BLaER1 (cell line): ENCODE data around the gene TMED10.

Experiments
- H3K27ac ChIP-seq: shearing (Covaris generic); formaldehyde crosslinking; 2 replicates; pipeline ENCODE4 v1.8.1; 2022
- H3K27me3 ChIP-seq: shearing (Covaris generic); formaldehyde crosslinking; 2 replicates; pipeline ENCODE4 v1.8.1; 2022
- H3K36me3 ChIP-seq: shearing (Covaris generic); formaldehyde crosslinking; 2 replicates; pipeline ENCODE4 v1.8.1; 2022
- H3K4me1 ChIP-seq: shearing (Covaris generic); formaldehyde crosslinking; 2 replicates; pipeline ENCODE4 v1.8.1; 2022
- H3K4me2 ChIP-seq: shearing (Covaris generic); formaldehyde crosslinking; 2 replicates; pipeline ENCODE4 v1.8.1; 2022
- H3K4me3 ChIP-seq: shearing (Covaris generic); formaldehyde crosslinking; 2 replicates; pipeline ENCODE4 v1.8.1; 2022
- H3K9ac ChIP-seq: shearing (Covaris generic); formaldehyde crosslinking; 2 replicates; pipeline ENCODE4 v1.8.1; 2022
- H3K9me3 ChIP-seq: shearing (Covaris generic); formaldehyde crosslinking; 2 replicates; pipeline ENCODE4 v1.8.1; 2022
- H4K20me1 ChIP-seq: shearing (Covaris generic); formaldehyde crosslinking; 2 replicates; pipeline ENCODE4 v1.8.1; 2022
- Cebpa-rat ChIP-seq: shearing (Covaris generic); IDR thresholded peaks from 2 replicates; pipeline ENCODE4 v1.8.1; 2022

Gene TMED10

DNA sequence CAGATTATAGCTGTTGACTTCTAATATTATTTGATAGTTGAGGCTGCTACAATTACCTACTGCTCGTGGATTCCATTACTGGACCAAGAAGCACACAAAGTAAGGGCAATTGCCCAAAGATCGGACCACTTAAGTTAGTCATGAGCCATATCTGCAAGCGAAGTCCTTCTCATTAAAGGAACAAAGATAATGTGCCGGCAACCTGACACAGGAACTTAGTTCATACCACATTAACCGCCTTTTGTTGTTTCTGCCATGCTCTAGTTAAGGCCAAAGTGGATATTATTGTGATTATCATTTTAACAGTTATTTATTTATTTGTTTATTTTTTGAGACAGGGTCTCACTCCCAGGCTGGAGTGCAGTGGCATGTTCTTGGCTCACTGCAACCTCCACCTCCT, 38.1 kb upstream of the TMED10 start:
- H3K36me3 ChIP-seq: no peaks in the 10 kb centered on the region
- no peak overlapping the region for H3K27ac ChIP-seq
- H3K4me3 ChIP-seq: no peak overlapping the region
- no peak overlapping the region for H3K4me2 ChIP-seq
- no peak overlapping the region for H3K9ac ChIP-seq
- no peaks in the 10 kb centered on the region for H4K20me1 ChIP-seq
- H3K4me1 ChIP-seq: peaks cover 33% of the 10 kb centered on the region
- H3K9me3 ChIP-seq: no peaks in the 10 kb centered on the region
- H3K27me3 ChIP-seq: no peaks in the 10 kb centered on the region
- no peak for TF ChIP-seq Cebpa-rat

DNA sequence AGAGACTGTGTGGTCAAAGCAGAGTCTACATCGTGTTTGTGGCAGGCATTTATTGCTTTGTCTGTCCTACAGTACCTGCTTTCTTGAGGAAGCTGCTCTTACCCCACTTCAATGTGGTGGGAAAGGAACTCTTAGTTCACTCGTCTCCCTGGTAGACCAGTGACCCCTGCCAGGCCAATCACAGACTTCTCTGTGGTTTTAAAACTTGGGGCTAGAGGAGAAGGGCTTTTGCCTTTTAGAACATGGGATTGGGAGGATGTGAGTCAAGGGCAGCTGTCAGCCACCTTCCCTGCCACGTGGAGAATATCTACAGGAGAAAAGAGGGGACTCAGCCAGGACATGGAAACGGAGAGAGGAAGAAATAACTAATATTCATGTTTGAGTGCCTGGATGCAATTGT, 36.8 kb upstream of the TMED10 start:
- no peak for TF ChIP-seq Cebpa-rat
- H3K9ac ChIP-seq: no peak overlapping the region
- H3K4me3 ChIP-seq: no peak overlapping the region
- peaks cover 33% of the 10 kb centered on the region for H3K4me1 ChIP-seq
- H4K20me1 ChIP-seq: no peaks in the 10 kb centered on the region
- no peaks in the 10 kb centered on the region for H3K27me3 ChIP-seq
- H3K27ac ChIP-seq: no peak overlapping the region
- no peaks in the 10 kb centered on the region for H3K36me3 ChIP-seq
- H3K4me2 ChIP-seq: no peak overlapping the region
- no peaks in the 10 kb centered on the region for H3K9me3 ChIP-seq

DNA sequence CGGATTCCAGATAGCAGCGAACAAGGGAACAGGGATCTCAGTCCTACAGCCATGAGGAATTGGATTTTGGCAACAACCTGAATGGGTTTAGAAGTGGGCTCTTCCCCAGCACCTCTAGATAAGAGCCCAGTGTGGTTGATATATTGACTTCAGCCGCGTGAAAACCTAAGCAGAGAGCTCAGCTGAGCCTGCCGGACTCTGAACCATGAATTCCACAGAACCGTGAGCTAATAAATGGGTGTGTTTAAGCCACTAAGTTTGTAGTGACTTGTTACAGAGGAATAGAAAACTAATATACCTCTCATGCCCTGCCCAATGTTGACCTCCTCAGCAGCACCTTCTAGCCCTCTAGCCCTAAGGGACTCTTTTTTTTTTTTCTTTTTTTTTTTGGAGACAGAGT, 32.4 kb upstream of the TMED10 start:
- Histone ChIP-seq H3K27me3 (no peaks in the 10 kb centered on the region), H3K9ac (no peak overlapping the region), H3K36me3 (no peaks in the 10 kb centered on the region), H3K4me3 (no peak overlapping the region), H3K4me2 (no peak overlapping the region), H3K27ac (peak overlapping the region; percentile 30; the same call in 1 of the 2 replicates), H4K20me1 (no peaks in the 10 kb centered on the region), H3K9me3 (no peaks in the 10 kb centered on the region), H3K4me1 (peaks cover 28% of the 10 kb centered on the region)
- no peak for TF ChIP-seq Cebpa-rat

DNA sequence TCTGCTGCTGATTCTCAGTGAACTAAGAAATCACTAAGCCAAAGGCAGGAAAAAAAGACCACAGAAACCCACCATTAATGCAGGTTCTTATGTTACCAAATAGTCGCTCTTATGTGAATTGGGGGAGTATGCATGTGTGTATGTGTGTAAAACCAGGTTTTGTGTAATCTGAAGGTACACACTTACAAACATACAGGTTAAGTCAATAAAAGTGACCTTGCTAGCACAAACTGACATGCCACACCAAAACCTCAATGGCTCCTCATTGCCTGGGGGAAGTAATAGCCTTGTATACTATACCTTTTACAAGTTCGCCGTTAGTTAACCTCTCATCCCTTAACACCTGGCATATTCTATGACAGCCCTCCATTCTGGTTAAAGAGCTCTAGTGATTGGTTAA, 29.8 kb upstream of the TMED10 start:
- Histone ChIP-seq H3K9ac (no peak overlapping the region), H4K20me1 (no peaks in the 10 kb centered on the region), H3K9me3 (no peaks in the 10 kb centered on the region), H3K27me3 (no peaks in the 10 kb centered on the region), H3K27ac (no peak overlapping the region), H3K4me1 (peaks cover 15% of the 10 kb centered on the region), H3K4me2 (no peak overlapping the region), H3K4me3 (no peak overlapping the region), H3K36me3 (no peaks in the 10 kb centered on the region)
- no peak for TF ChIP-seq Cebpa-rat

DNA sequence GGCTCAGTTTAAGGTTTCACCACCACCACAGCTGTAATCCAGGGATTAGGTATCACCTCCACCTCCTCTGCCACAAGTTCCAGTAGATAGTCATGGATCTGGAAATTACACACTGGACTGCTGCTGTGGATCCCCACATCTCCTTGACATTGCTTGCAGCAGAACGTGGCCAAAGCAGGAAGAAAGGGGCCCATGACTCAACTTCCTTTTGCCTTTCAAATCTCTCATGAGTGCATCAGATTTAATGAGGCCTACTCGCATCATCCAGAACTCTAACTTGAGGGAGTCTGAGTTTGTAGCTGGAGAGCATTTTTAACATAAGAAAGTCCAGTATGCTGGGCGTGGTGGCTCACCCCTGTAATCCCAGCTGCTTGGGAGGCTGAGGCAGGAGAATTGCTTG, 29.2 kb upstream of the TMED10 start:
- Histone ChIP-seq H3K9ac (no peak overlapping the region), H3K4me1 (peaks cover 9% of the 10 kb centered on the region), H4K20me1 (no peaks in the 10 kb centered on the region), H3K27me3 (no peaks in the 10 kb centered on the region), H3K36me3 (no peaks in the 10 kb centered on the region), H3K4me3 (no peak overlapping the region), H3K4me2 (peak overlapping the region; percentile 17), H3K27ac (no peak overlapping the region), H3K9me3 (no peaks in the 10 kb centered on the region)
- no peak for TF ChIP-seq Cebpa-rat

DNA sequence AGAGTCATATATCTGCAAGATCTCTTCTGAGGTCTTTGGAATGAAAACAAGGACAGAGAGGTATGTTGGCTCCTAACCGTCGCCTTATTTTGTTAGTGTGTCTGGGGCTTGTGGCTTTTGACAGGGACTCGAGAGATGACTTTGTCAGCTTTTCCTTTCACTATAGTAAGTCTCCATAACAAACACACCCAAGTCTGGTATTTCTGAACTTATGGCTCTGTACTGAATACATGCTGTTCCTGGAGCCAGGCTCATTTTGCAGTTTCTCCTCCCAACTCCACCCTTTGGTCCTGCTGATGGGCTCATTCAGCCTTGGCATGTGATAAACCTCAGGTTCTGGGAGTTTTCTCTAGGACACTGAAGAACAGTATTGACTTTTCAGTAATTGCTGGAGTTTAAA, 27.7 kb upstream of the TMED10 start:
- Histone ChIP-seq H3K4me1 (0 out of 2 replicates have a peak, but pooled peaks cover 6% of the 10 kb centered on the region), H3K9ac (no peak overlapping the region), H4K20me1 (no peaks in the 10 kb centered on the region), H3K27me3 (no peaks in the 10 kb centered on the region), H3K4me3 (no peak overlapping the region), H3K9me3 (no peaks in the 10 kb centered on the region), H3K36me3 (no peaks in the 10 kb centered on the region), H3K27ac (no peak overlapping the region), H3K4me2 (no peak overlapping the region)
- TF ChIP-seq Cebpa-rat: no peak

DNA sequence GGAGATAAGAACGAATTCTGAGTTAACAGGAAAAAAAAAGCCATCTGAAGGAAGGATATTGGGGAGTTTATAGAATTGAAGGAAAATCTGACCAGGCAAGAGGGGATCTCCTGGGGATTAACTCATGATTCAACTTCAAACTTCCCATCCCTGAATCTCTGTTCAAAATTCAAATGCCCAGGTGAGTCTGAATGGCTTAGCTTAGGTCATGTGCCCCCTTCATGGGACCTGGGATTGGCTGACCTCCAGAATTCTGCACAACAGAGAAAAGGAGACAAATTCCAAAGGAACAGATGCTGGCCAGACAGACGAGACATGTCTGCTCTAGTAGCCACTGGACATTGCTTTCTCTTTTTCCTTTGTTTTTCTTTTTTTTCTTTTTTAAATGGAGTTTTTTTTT, 26.2 kb upstream of the TMED10 start:
- H3K9ac ChIP-seq: no peak overlapping the region
- H3K4me2 ChIP-seq: no peak overlapping the region
- no peak overlapping the region for H3K27ac ChIP-seq
- no peaks in the 10 kb centered on the region for H4K20me1 ChIP-seq
- H3K4me3 ChIP-seq: no peak overlapping the region
- H3K36me3 ChIP-seq: no peaks in the 10 kb centered on the region
- no peaks in the 10 kb centered on the region for H3K9me3 ChIP-seq
- H3K4me1 ChIP-seq: peaks cover 17% of the 10 kb centered on the region
- no peak for TF ChIP-seq Cebpa-rat
- no peaks in the 10 kb centered on the region for H3K27me3 ChIP-seq

DNA sequence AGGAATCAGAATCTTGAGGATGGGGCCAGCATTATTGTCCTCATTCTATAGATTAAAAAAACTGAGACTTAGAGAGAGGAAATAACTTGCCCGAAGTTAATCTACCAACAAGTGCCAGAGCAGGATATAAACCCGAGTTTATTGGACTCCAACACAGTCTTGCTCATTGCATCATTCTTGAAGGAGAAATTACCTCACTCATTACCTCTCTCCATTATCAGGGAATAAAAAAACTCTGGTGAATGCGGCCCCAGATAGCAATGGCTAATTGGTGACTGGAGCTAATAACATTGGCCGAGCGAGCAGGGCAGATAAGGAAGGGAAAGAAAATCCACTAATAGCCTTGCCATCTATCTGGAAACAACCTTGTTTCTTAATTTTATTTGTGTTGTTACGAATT, 24.7 kb upstream of the TMED10 start:
- no peak for TF ChIP-seq Cebpa-rat
- H3K4me3 ChIP-seq: no peak overlapping the region

DNA sequence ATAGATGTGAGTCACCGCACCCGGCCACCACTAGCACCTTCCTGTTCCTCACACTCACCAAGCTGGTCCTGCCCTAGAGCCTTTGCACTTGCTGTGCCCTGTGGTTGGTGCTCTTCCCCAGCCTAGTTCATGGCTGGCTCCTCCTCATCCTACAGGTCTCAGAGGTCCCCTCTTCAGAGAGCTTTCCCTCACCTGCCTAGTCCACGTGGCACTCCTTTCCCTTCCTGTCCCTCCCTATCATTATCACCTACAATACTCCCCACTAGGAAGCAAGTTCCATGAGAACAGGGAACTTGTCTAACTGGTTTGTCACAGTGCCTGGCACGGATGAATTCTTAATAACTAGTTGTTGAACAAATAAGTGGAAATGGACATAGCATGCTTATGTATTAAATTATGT, 24.0 kb upstream of the TMED10 start:
- Histone ChIP-seq H3K4me2 (no peak overlapping the region), H3K9me3 (no peaks in the 10 kb centered on the region), H3K9ac (no peak overlapping the region), H4K20me1 (no peaks in the 10 kb centered on the region), H3K4me3 (no peak overlapping the region), H3K27me3 (no peaks in the 10 kb centered on the region), H3K27ac (no peak overlapping the region), H3K36me3 (no peaks in the 10 kb centered on the region), H3K4me1 (peaks cover 12% of the 10 kb centered on the region)
- no peak for TF ChIP-seq Cebpa-rat

More for the DNA sequence above, 24.7 kb upstream of the TMED10 start:
- Histone ChIP-seq H3K4me1 (peaks cover 17% of the 10 kb centered on the region), H3K4me2 (no peak overlapping the region), H3K27me3 (no peaks in the 10 kb centered on the region), H3K9me3 (no peaks in the 10 kb centered on the region), H3K27ac (no peak overlapping the region), H3K9ac (no peak overlapping the region), H3K36me3 (no peaks in the 10 kb centered on the region), H4K20me1 (no peaks in the 10 kb centered on the region)

DNA sequence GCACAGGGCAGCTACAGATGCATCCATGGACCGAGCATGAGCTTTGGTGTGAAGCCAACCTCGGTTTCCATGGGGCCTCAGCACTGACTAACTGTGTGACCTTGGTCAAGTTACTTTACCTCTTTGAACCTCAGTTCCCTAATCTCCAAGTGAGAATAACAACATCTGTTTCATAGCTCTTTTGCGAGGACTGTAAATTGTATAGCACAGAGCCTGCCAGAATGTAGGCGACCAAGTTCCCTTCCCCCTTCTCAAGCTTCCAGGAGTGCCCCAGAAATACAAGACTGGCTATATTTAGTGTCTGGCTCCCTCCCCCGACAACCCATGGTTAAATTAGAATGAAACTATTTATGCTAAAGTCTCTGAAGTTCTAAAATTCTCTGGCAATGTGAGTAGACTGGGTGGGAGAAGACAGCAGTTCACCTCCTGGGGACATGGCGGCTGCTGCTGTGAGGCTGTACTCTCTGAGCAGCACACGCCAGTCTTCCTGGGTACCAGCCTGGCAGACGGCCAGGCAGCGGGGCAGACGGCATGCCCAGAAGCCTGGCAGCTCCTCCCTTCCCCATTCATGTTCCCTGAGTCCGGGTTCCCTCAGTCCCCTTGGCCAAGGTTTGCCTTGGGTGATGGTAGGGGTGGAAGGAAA, 22.0 kb upstream of the TMED10 start:
- Histone ChIP-seq H3K4me1 (peaks cover 11% of the 10 kb centered on the region), H3K4me3 (no peak overlapping the region), H4K20me1 (no peaks in the 10 kb centered on the region), H3K27ac (0 out of 2 replicates have a peak overlapping the region, but pooled peaks have one; percentile 23), H3K9ac (no peak overlapping the region), H3K27me3 (no peaks in the 10 kb centered on the region), H3K4me2 (peak overlapping the region; percentile 42), H3K9me3 (no peaks in the 10 kb centered on the region), H3K36me3 (no peaks in the 10 kb centered on the region)
- no peak for TF ChIP-seq Cebpa-rat

DNA sequence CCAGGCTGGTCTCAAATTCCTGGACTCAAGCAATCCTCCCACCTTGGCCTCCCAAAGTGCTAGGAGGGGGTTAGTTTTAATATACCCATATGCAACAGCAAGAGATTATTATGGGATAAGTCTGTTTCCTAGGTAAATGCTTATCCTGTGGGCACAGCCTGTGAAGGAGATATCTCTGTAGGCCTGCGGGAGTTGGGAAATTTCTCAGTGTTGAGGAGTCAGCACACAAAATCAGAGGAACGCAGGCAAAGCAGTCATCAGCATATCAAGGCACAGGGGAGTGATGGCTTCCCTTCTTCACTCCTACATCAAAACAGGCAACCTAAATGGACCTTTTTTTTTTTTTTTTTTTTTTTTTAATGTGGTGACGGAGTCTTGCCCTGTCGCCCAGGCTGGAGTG, 20.9 kb upstream of the TMED10 start:
- Histone ChIP-seq H4K20me1 (no peaks in the 10 kb centered on the region), H3K9me3 (no peaks in the 10 kb centered on the region), H3K27ac (no peak overlapping the region), H3K36me3 (no peaks in the 10 kb centered on the region), H3K4me2 (no peak overlapping the region), H3K4me3 (no peak overlapping the region), H3K9ac (no peak overlapping the region), H3K4me1 (peaks cover 11% of the 10 kb centered on the region), H3K27me3 (no peaks in the 10 kb centered on the region)
- no peak for TF ChIP-seq Cebpa-rat
